GM15510 (cell line): ENCODE measurements around the gene DLG5.

ENCODE experiments used
- POLR2A ChIP-seq: IDR thresholded peaks from 3 replicates; pipeline ENCODE4 v1.6.1; 2011; ENCODE audit warnings: borderline replicate concordance; ENCODE audit not compliant: insufficient read length; ENCODE audit errors: extremely low read depth

The DLG5 gene

DNA sequence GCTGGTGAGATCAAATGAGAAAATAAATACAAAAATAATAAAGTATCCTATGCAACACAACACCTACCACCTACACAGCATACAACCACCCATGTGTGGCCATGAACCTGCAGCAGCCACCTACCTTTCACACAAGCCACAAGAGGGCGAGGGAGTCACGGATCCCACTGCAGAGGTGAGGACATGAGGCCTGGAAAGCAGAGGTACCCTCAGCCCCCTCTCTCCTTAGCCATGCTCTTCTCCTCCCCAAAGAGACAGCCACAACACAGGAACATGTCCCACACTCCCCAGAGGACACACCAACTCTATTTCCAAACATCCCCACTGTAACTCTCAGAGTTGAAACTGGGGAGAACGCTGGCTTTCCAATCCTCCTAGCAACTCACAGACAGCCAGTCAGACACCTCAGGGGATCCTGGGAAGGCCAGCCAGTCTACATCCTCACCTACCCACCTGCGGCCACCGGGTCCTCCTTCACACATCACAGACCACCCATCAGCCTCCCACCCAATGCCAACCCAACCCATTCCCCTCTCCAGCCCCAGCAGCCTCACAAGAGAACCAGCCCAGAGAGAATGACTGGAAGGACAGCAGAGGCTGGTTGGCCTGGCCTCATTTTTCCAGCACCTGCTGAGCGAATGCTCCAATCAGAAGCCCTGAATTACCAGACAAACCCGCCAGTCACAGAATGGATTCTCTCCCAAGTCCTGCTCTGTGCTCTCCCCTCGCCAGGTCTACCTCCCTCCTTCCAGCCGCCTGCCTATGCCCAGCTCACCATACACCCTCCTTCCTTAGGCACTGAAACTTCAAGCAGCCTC, 18.4 kb downstream of the DLG5 start:
- TF ChIP-seq POLR2A, result no peak

DNA sequence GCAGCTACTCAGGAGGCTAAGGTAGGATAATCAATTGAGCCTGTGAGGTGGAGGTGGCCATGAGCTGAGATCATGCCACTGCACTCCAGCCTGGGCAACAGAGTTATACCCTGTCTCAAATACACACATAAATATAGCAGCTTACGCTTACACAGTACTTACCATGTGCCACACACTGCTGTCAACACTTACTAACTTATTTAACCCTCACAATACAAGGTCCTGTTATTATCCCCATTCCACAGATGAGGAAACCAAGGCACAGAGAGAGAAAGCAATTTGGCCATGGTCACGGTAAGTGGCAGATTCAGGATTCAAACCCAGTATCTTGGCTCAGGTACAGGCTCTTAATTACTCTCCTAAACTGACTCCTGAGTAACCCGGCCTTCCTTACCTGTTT, 19.1 kb downstream of the DLG5 start:
- no peak for TF ChIP-seq POLR2A

DNA sequence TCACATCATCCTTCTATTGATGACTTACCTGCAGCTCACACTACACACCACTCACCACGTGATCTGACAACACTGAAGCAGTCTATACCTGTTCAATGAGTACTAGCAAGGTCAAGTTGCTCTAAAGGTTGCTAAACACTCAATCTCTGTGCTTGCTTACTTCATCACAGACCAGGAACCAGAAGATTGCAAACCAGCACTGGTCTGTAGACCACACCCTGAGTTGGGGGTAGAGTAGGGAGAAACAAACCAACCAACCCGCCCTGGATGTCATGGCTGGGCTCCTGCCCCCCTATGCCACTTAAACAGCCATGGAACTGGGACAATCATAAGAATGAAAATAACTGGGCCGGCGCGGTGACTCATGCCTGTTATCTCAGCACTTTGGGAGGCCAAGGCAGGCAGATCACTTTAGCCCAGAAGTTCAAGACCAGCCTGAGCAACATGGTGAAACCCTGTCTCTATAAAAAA, 19.6 kb downstream of the DLG5 start:
- TF ChIP-seq POLR2A, result no peak

DNA sequence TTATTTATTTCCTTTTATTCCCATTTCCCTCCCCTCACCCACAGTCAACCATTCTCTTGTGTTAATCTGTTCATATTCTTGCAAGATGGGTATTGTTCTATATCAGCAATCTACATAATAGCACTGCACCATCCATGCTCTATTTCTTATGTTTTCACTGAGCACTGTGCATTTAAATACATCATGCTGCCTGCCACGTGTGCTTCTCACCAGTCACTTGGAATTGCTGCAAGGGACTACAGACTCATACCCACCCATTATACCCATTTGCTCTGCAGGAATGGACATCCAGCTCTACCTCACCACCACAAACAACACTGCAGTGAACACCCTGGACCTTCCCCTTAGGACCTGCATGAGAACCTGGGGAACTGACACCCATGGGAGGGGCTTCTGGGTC, 20.8 kb downstream of the DLG5 start:
- TF ChIP-seq POLR2A, result no peak

DNA sequence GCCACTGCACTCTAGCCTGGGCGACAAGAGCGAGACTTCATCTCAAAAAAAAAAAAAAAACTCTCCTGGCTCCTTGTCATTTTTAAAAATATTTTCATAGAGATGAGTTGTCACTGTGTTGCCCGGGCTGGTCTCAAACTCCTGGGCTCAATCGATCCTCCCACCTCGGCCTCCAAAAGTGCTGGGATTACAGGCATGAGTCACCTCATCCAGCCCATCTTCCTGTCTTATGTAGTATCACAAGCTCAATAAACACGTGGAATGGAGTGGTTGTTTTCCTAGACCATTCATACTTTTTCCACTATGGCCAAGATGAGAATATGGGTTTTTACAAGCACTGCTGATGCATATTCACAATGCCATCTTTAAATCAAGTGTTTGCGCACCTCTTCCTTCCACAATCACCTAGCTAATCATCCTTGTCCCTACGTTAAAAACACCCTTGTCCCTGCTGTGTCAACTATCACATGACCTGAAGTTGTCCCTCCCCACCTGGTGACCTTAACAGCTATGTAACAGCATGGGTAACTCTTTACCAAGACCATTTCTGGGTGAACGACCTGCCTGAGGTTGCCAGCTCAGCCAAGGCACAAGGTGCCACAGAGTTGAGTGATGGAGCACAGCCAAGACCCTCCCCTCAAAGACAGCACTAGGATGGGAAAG, 21.3 kb downstream of the DLG5 start:
- TF ChIP-seq POLR2A, result no peak

DNA sequence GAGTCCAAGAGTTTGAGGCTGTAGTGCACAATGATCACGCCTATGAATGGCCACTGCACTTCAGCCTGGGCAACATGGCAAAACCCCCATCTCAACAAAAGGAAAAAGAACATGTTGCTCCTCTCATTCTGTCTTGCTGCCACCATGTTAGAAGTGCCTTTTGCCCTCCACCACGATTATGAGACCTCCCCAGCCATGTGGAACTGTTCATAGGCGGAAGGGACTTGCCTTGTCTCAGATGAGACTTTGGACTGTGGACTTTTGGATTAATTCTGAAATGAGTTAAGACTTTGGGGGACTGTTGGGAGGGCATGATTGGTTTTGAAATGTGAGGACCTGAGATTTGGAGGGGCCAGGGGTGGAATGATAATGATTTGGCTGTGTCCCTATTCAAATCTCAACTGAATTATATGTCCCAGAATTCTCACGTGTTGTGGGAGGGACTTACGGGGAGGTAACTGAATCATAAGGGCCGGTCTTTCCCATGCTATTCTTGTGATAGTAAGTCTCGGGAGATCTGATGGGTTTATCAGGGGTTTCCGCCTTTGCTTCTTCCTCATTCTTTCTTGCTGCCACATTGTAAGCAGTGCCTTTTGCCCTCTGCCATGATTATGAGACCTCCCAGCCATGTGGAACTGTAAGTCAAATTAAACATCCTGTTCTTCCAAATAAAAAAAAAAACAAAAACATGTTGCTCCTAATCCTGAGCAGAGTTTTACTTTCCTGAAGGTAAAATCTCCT, 22.3 kb downstream of the DLG5 start:
- no peak for TF ChIP-seq POLR2A

DNA sequence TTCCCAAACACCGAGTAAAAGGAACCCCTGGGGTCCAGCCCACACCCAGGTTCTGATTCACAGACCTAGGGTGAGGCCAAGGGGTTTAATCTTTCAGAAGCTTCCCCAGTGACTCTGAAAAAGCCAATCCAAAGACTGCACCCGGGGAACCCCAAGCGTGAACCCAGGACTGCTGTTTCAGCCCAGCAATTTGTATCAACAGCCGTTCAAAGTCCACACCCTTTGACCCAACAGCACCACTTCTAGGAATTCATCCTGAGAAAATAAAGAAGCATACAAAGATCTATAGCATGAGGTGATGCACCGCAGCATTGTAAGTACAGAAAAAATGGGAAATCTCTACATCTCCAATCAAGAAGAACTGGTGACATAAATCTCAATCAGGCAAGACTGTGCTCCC, 24.4 kb downstream of the DLG5 start:
- no peak for TF ChIP-seq POLR2A

DNA sequence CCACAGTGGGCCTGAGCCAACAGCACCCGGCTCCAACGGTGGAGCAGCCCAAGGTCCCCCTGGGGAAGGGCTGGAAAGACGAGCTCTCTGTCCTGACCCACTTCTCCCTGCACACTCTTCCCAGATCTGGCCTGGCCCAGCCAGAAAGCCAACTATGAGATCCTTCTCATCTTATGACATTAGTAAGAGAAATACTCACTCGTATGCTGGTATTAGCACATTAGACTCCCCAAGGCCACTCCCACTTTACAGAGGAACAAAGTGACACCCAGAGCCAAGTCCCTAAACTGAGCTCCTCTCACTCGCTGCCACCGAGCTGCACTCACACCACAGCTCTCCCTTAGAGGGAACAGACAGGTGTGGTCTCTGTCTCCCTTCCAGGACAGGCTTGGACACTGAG, 24.8 kb downstream of the DLG5 start:
- TF ChIP-seq POLR2A, result no peak

DNA sequence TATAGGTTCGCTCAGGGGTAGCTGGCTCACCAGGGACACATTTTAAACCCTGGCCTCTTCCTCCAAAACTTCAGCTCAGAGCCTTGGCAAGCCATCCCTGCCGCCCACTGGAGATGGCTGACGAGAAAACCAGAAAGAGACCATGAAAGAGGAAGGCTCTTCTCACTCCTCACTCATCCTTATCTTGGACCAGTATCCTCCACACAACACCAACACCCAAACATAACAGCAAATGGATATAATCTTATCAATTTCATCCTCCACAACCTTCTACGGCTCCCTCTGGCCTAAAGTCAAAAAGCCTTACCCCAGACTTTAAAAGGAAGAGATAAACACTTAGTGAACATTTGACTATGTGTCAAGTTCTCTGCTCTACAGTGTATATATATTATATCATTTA, 26.9 kb downstream of the DLG5 start:
- no peak for TF ChIP-seq POLR2A

DNA sequence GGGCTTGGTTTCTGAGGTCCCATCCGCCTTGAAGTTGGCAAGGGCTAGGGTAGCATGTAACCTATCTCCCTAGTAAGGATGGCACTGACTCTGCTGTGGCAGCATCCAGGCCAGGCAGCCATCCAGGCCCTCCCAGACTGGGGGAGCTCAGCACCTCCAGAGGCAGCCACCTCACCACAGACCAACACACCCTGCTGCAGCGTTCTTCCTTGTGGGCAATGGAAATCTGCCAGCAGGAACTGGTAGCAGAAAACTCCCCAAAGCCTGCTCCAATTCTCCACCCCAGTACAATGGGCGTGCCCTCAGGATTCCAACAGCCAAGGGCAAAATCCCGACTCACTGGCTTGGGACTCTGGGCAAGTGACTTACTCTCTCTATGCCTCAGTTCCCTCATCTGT, 27.5 kb downstream of the DLG5 start:
- TF ChIP-seq POLR2A, result no peak

DNA sequence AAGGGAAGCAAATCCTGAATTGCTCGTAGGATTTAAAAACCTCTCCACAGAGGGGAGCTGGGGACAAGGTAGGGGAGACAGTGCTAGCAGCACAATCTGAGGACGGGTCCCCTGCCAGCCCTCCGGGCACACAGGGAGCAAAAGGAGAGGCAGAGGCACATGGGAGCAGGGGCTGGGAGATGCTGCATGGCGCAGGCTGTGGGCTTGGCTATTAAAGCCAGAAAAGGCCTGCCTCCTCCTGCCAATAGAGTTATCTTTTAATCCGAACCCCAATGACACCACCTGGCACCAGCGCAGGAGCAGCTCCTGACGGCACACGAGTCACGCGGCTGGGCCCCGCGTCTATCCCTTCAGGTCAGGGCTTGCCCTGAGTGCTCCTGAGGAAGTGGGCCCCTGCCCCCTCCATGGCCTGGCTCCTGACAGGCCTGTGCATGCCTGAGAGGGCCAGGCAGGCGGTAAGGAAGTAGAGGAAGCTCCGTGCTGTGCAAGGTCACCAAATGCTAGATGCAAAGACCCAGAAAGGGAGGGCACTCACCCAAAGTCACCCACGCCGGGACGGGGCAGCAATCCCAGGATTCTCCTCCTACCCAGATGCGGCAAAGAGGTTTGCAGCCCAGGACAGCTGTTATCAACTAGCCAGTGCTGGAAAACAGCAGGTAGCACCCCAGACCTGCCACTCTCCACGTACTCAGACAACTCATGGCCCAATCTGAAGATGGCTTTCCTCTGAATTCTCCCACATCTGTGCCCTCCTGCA, 28.1 kb downstream of the DLG5 start:
- no peak for TF ChIP-seq POLR2A

DNA sequence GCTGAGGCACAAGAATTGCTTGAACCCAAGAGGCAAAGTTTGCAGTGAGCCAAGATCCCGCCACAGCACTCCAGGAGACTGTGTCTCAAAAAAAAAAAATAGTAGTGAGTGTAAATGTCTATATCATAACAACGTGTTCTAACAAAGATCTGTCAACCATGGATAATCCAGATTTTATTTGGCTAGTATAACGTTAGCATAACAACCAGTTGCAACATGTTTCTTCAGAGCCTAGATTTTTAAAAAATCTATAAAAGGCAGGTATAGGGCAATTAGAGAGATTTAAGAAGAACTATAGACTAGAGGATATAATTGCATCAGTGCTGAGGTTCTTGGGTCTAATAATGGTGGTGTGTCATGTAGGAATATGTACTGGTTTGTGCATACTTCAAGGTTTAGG, 30.5 kb downstream of the DLG5 start:
- no peak for TF ChIP-seq POLR2A

DNA sequence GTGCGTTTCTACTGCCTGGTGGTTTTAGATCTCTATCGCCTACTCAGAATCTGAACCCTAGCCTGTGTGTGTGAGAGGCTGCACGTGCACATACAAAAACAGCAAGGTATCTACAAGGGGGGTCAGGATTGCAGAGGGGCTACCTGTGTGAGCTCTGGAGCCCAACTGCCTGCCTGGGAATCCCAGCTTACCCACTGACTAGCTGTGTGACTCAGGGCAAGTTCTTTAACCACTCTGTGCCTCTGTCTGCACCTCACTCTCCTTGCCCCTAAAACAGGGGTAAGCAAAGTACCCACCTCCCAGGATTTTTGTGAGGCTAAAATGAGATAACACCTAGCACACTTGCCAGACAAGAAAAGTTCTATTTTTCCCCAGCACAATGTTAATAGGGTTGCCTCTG, 32.5 kb downstream of the DLG5 start:
- no peak for TF ChIP-seq POLR2A

DNA sequence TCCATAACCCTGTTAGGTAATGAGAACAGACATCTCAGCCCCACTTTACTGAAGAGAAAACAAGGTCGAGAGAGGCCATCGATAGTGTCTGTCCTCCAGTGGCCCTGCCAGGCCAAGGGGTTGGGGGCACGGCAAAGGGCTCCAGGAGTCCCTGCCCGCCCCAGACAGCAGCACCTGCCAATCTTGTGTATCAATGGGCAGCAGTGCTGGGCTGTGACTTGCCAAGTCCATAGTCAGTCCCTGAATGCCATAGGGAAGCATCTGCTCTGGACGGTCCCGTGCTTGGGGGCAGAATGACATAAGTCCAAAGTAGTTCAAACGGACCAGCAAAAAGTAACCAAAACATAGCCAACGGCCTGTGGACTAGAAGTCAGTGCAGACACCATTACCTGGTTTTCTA, 33.2 kb downstream of the DLG5 start:
- no peak for TF ChIP-seq POLR2A

DNA sequence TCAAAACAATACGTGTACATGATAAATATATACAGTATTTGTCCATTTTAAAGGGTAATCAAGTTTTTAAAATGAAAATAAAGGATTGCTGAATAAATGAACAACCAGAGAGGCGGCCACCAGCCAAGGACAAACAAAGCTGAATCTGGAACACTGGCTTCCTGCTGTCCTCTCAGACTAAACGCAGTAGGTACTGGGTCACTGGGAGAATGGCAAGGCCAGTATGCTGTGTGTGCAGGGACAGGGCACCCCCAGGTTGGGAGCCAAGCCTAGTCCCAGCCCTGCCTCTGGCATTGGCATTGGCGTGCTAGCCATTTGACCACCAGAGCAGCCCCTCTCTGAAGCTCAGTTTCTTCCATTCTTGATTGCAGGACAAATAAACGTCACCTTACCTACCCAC, 33.8 kb downstream of the DLG5 start:
- TF ChIP-seq POLR2A, result no peak
